Central memory CD4-positive, alpha-beta T cell (primary cell): Measurements from ENCODE around the gene RAN.
"Not testable (repeated sequence)": the region's sequence is repeated elsewhere in the genome, so short reads cannot be mapped to it uniquely, and the experiment has no call there.

Source experiments
- DNase-seq: peaks from one replicate; pipeline ENCODE4 v3.0.0; 2022

The RAN gene

DNA sequence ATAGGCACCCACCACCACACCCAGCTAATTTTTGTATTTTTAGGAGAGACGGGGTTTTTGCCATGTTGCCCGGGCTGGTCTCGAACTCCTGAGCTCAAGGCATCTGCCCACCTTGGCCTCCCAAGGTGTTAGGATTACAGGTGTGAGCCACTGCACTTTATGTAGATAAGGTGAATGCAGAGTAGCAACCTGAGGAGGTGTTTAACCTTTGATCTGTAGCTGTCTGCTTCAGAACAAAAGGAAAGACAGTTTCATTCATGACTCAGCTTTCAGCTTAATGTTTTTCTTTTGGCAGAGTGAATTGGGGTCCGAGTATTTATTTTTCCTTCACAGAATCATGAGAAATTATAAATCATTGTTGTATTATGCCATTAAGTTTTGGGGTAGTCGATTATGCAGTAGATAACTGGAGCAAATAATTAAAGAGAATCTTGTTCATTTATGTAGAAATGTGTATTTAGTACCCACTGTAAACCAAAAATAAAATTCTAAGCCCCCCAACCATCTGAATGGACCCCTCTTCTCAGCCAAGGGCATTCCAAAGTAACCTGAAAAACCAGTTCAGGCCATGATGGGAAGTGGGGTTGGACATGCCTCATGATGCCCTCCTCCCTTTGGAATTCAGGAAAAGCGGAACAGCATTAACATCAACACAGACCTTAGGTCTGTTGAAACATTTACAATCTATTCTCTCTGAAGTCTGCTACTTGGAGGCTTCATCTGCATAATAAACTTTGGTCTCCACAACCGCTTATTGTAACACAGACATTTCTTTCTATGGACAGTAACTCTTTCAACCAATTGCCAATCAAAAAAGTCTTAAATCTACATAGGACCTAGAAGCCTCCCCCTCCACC is 22.1 kb upstream of the RAN start:
- DNase-seq = no peak

- DNase-seq = no peak
Observed at GRCh38 chr12:130850418-130851021, 21.3 kb upstream of the RAN start.

DNA sequence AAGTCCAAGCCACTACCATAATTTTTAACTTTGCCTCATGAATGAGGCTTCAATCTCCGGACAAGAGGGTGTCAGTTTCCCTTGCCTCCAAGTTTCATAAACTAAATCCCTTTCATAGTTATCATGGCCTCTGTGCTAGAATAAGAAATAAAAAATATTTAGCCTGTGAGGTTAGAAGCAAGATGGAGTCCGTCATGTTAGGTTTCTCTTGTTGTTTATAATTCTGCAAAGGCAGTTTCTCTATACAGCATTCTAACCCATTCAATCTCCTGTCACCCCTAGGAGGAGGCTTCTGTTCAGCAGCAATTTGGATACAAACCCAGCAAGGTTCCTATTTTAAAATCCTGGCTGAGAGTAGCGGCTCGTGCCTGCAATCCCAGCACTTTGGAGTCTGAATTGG is 15.8 kb upstream of the RAN start:
- no peak for DNase-seq

DNA sequence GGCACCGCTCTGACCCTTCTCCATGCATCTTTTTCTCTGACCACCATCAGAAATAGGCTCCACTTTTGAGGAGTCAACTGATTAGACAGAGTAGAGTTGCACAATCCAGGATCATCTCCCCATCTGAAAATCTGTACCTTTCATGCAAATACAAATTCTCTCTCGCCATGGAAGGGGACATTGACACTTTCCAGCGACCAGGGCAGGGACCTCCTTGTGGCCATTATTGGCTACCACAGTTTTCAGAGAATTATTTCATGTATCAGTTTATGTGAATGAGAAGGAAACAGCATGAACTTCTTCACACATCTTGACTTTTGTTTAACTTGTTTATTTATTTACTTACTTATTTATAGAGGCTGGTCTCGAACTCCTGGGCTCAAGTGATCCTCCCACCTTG is 13.8 kb upstream of the RAN start:
- no peak for DNase-seq

- no peak for DNase-seq
Observed at GRCh38 chr12:130859161-130859560, 12.7 kb upstream of the RAN start.

- DNase-seq = no peak
Observed at GRCh38 chr12:130860311-130860710, 11.6 kb upstream of the RAN start.

GRCh38 chr12:130862161-130862560 is 9.7 kb upstream of the RAN start:
- no peak for DNase-seq

DNA sequence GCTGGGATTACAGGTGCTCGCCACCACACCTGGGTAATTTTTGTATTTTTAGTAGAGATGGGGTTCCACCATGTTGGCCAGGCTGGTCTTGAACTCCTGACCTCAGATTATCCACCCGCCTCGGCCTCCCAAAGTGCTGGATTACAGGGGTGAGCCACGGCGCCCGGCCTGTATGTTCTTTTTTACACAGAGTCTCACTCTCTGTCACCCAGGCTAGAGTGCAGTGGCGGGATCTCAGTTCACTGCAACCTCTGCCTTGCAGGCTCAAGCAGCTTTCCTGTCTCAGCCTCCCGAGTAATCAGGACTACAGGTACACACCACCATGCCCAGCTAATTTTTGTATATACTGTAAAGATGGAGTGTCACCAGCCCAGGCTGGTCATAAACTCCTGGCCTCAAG is 9.1 kb upstream of the RAN start:
- DNase-seq = not testable (repeated sequence)

GRCh38 chr12:130863298-130863697 is 8.6 kb upstream of the RAN start:
- DNase-seq = no peak

GRCh38 chr12:130868412-130868811 is 3.5 kb upstream of the RAN start:
- DNase-seq = peak; percentile 72

GRCh38 chr12:130870442-130871285 is 1.2 kb upstream of the RAN start:
- peak; percentile 56 for DNase-seq

DNA sequence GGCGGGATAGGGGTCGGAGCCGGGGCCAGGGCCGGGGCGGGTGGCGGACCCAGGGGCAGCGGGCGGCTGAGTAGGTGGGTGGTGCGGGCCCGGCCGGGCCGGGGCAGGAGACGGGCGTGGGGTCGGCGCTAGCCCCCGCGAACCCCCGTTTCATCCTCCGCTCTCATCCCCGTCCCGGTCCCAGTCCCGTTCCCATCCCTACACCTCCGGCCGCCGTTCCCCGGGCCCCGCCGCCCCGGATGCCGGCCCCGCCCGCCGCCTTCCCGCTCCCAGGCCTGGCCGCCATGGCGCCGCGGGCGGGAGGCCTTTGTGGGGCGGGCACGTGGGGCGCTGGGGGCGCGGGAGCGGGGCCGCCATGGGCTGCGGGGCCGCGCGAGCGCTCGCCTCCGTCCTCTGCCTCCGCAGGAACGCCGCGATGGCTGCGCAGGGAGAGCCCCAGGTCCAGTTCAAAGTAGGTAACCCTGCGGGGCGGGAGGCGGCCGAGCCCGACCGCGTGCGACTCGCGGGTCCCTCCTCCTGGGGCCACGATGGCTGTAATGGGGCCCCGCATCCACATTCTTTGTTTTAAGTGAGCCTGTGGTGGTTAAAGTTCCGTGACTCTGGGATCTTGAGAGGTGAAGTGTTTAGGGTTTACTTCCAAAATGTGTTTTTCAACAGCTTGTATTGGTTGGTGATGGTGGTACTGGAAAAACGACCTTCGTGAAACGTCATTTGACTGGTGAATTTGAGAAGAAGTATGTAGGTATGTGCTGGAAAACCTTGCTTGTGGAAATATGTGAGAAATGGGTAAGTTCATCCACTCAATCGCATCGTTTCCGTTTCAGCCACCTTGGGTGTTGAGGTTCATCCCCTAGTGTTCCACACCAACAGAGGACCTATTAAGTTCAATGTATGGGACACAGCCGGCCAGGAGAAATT is 572 bp downstream of the RAN start:
- DNase-seq = peak; percentile 50

GRCh38 chr12:130873106-130873795 is 1.4 kb downstream of the RAN start:
- no peak for DNase-seq

GRCh38 chr12:130873825-130874224 is 2.0 kb downstream of the RAN start:
- no peak for DNase-seq

GRCh38 chr12:130874696-130875095 is 2.8 kb downstream of the RAN start:
- DNase-seq = no peak

GRCh38 chr12:130875193-130875592 is 3.3 kb downstream of the RAN start:
- no peak for DNase-seq

- DNase-seq = not testable (repeated sequence)
Observed at GRCh38 chr12:130875708-130876107, 3.8 kb downstream of the RAN start.

GRCh38 chr12:130876297-130876696 is 4.4 kb downstream of the RAN start:
- no peak for DNase-seq

DNA sequence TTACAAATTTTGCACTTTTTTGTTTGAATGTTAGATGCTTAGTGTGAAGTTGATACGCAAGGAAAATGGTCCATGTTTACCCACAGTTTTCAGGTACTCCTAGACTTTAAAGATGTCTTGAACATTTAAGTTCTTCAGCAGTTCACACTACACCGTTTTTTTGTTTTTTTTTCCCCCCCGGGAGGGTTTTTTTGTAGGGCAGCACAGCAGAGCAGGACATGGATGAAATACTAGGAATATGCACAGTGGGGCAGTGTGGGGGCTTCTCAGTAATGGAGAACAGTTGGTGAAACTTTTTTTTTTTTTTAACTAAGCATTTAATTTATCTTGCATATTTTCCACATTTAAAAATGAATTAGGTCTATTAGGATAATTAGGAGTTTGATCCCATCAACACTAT is 4.9 kb downstream of the RAN start:
- no peak for DNase-seq

GRCh38 chr12:130877333-130877732 is 5.5 kb downstream of the RAN start:
- no peak for DNase-seq
